WERI-Rb-1 (cell line): ENCODE measurements around the gene SULT2B1.
"Not testable (repeated sequence)": the region's sequence is repeated elsewhere in the genome, so short reads cannot be mapped to it uniquely, and the experiment has no call there.

Source experiments
- DNase-seq: peaks from one replicate; pipeline ENCODE4 v3.0.0-alpha.2; 2020
- H3K27ac ChIP-seq: fragments of 250-450 bp; sonication (Bioruptor Pico); 2 replicates; pipeline ENCODE4 v1.5.1; 2020; ENCODE audit warnings: mild to moderate bottlenecking, moderate library complexity
- H3K27me3 ChIP-seq: fragments of 250-450 bp; sonication (Bioruptor Pico); 2 replicates; pipeline ENCODE4 v1.5.1; 2021; ENCODE audit warnings: mild to moderate bottlenecking, low read depth, moderate library complexity; ENCODE audit not compliant: insufficient read depth, severe bottlenecking
- H3K36me3 ChIP-seq: fragments of 250-450 bp; sonication (Bioruptor Pico); 2 replicates; pipeline ENCODE4 v1.5.1; 2020; ENCODE audit warnings: mild to moderate bottlenecking, moderate library complexity
- H3K4me3 ChIP-seq: 2 replicates; pipeline ENCODE4 v1.5.1; 2011; ENCODE audit warnings: low read depth, mild to moderate bottlenecking, control low read depth, low read length
- H3K9me3 ChIP-seq: fragments of 250-450 bp; sonication (Bioruptor Pico); 2 replicates; pipeline ENCODE4 v1.5.1; 2021; ENCODE audit warnings: mild to moderate bottlenecking, moderate library complexity; ENCODE audit not compliant: severe bottlenecking
- TF ChIP-seq, protein P1 (sequence below): IDR thresholded peaks from 2 replicates; pipeline ENCODE4 v1.5.1; 2011; ENCODE audit warnings: low read depth, mild to moderate bottlenecking, control low read depth, inconsistent platforms, low read length

Gene SULT2B1

DNA sequence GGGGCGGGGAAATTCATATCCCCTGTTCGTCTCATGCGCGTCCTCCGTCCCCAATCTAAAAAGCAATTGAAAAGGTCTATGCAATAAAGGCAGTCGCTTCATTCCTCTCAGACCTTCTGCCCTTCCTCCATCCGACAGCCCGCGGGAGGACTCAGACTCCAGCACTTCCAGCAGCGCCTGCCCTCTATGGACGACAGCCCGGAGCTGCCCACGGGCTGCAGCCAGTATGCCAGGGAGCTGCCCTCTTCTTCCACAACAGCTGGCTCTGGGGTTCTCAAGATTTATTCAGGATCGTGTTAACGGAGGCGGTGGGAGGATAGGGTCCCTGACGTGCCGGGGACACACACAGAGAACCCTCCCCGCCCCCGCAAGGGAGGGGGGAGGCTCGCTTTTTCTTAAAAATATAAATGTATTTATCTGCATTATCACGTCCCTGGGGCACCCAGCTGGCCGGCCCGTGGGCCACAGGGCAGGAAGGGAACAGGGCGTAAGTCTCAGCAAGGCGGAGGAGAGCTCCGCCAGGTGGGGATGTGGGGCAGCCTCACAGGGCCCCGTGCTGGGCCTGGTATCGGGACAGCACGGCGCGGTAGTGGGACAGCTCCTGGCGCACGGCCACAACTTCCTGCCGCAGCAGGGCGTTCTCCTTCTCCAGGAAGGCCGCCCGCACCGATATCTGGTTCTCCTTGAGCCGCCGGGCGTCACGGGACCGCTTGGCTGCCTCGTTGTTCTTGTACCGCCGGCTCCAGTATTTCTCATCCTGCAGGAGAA, 78.5 kb downstream of the SULT2B1 start:
- Histone ChIP-seq H3K27me3 (no peaks in the 10 kb centered on the region), H3K27ac (no peak overlapping the region), H3K36me3 (peaks cover 41% of the 10 kb centered on the region), H3K9me3 (no peaks in the 10 kb centered on the region), H3K4me3 (no peak overlapping the region)
- TF ChIP-seq, protein P1, sequence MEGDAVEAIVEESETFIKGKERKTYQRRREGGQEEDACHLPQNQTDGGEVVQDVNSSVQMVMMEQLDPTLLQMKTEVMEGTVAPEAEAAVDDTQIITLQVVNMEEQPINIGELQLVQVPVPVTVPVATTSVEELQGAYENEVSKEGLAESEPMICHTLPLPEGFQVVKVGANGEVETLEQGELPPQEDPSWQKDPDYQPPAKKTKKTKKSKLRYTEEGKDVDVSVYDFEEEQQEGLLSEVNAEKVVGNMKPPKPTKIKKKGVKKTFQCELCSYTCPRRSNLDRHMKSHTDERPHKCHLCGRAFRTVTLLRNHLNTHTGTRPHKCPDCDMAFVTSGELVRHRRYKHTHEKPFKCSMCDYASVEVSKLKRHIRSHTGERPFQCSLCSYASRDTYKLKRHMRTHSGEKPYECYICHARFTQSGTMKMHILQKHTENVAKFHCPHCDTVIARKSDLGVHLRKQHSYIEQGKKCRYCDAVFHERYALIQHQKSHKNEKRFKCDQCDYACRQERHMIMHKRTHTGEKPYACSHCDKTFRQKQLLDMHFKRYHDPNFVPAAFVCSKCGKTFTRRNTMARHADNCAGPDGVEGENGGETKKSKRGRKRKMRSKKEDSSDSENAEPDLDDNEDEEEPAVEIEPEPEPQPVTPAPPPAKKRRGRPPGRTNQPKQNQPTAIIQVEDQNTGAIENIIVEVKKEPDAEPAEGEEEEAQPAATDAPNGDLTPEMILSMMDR, result no peak
- no peak for DNase-seq

DNA sequence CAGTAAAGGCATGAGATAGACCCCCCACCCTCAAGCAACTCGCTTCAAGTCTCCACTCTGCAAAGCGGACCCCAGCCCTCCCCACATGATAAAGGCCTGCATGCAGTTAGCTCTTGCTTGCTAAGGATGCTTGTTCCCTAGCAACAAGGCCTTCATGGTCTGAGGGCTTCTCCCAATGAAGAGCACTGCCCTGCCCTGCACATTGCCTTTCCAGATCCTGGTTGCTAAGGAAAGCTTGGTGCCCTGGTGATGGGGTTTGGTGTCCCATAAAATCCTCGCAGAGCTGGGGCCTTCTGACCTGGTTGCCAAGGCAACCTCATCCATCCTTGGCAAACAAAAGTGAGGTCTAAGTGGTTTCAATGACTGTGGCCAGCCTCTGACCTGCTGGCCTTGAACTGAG, 79.3 kb downstream of the SULT2B1 start:
- H3K4me3 ChIP-seq, result no peak overlapping the region
- DNase-seq, result no peak
- TF ChIP-seq, protein P1, result no peak
- H3K36me3 ChIP-seq, result peaks cover 36% of the 10 kb centered on the region
- no peaks in the 10 kb centered on the region for H3K27me3 ChIP-seq
- no peaks in the 10 kb centered on the region for H3K9me3 ChIP-seq
- H3K27ac ChIP-seq, result no peak overlapping the region

DNA sequence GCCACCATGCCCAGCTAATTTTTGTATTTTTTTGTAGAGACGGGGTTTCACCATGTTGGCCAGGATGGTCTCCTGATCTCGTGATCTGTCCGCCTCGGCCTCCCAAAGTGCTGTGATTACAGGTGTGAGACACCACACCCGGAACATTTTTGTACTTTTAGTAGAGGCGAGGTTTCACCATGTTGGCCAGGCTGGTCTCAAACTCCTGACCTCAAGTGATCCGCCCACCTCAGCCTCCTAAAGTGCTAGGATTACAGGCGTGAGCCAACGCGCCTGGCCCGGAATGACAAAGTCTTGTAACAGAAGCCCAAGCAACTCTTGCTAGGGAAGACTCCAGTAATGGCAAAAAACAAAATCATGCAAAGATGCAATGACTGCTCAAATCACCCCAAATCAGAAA, 80.3 kb downstream of the SULT2B1 start:
- H3K4me3 ChIP-seq, H3K27me3 ChIP-seq, H3K9me3 ChIP-seq, DNase-seq: not testable (repeated sequence)
- peak overlapping the region; percentile 43 for H3K27ac ChIP-seq
- peaks cover 33% of the 10 kb centered on the region for H3K36me3 ChIP-seq

DNA sequence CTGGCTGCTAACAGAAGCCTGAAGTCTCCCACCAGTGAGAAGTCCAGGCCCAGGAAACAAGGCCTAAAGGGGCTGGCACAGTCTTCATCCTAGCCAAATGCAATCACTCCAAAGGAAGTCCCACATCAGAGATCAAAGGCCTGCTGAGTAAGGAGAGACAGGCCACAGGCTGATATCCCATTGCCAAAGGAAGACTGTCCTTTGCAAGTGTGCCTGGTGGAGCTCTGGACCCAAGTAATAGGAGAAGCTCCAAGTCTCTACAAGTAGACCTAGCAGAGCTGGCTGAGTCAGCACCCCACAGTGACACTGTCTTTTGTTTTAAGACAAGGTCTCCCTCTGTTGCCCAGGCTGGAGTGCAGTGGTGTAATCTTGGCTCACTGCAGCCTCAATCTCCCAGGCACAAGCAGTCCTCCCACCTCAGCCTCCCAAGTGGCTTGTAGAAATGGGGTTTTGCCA, 80.7 kb downstream of the SULT2B1 start:
- Histone ChIP-seq H3K4me3 (no peak overlapping the region), H3K36me3 (peaks cover 33% of the 10 kb centered on the region), H3K9me3 (no peaks in the 10 kb centered on the region), H3K27me3 (no peaks in the 10 kb centered on the region), H3K27ac (peak overlapping the region; percentile 43)
- TF ChIP-seq, protein P1, result no peak
- DNase-seq, result no peak

DNA sequence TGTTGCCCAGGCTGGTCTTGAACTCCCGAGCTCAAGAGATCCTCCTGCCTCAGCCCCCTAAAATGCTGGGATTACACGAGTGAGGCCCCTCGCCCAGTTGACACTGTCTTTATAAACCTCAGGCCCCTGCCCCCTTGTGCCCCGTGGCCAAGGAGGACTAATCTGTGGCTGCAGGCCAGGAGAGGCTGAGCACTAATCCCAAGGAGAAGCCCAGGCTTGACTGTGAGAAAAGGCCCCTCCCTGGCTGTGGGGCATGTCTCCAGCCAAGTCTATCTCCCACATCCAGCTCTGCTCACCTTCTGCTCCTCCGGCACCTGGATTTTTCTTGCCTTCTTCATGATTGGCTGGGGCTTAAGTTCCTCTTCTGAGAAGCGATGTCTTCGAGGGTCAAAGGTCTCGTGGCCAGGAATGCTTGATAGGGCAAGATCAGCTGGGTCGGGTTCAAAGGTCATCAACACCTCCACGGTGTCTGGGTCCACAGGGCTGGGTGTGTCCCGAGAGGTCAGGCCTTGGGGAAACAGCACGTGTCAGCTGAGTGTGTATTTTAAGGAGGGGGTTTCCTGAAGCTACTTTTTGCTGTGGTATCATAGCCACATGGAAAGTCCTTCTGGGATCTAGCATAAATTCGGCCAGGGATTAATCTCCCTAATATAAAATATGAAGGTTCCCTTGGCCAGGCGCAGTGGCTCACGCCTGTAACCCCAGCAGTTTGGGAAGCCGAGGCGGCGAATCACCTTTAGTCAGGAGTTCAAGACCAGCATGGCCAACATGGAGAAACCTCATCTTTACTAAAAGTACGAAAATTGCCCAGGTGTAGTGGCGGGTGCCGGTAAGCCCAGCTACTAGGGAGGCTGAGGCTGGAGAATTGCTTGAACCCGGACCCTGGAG, 81.4 kb downstream of the SULT2B1 start:
- TF ChIP-seq, protein P1, result no peak
- Histone ChIP-seq H3K36me3 (peaks cover 33% of the 10 kb centered on the region), H3K9me3 (no peaks in the 10 kb centered on the region), H3K4me3 (peak overlapping the region; percentile 38), H3K27me3 (no peaks in the 10 kb centered on the region), H3K27ac (peak overlapping the region; percentile 43)
- peak; percentile 87 for DNase-seq

DNA sequence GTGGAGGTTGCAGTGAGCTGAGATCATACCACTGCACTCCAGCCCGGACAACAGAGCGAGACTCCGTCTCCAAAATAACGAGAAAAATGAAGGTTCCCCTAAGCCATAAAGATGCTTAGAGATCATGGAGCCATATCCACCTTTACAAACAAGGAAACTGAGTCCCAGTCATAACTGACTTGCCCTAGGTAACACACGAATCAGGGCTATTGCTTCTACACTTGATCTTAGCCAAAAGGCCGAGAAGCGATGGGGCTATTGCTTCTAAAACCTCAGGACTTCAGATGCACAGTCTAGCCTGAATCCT, 82.0 kb downstream of the SULT2B1 start:
- H3K27me3 ChIP-seq, result no peaks in the 10 kb centered on the region
- peak overlapping the region; percentile 43 for H3K27ac ChIP-seq
- peak overlapping the region; percentile 38 for H3K4me3 ChIP-seq
- no peaks in the 10 kb centered on the region for H3K9me3 ChIP-seq
- no peak for DNase-seq
- TF ChIP-seq, protein P1, result no peak
- H3K36me3 ChIP-seq, result peaks cover 29% of the 10 kb centered on the region
